GM03348 (cell line): Measurements from ENCODE around the gene FBN1.

ENCODE experiments used
- DNase-seq: peaks from one replicate; pipeline ENCODE4 v3.0.0; 2012; ENCODE audit warnings: low spot score

Gene FBN1

DNA sequence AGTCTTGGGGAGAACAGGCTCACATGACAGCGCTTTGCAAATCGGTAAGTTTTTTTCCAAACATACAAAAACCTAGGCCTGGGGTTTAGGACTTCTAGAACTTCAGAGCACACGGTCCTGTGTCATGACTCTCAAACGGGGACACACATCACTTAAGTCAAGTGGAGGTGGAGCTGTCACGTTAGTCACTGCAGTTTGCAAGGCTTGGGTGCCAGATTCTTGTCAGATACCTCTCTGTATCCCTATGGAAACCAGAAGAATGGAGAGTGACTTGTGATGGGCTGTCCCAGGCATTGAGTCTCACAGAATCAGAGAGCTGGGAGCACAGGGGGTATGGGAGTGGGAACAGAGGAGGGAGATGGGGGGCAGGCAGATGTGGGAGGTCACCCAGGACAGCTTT, 249.5 kb downstream of the FBN1 start:
- no peak for DNase-seq

GRCh38 chr15:48395521-48396011, 249.9 kb downstream of the FBN1 start:
- peak; percentile 88 for DNase-seq

DNA sequence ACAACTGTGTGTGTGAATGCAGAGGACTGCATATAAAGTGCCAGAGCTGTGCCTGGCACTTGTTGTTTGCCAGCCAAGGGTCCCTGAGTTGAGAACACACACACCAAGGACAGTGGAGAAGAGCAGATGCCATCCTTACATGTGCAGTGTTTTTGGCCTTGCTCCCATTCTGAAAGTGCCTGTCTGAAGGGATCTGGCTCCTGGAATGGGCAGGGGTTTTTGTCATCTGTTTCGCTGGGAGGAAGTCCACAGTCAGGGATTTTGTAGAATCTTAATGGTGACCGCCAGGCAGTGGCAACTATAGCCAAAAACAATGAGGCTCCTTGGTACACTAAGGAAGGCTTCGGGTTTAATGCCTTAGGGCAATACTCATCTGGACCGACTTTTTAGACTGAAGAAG, 250.5 kb downstream of the FBN1 start:
- no peak for DNase-seq

DNA sequence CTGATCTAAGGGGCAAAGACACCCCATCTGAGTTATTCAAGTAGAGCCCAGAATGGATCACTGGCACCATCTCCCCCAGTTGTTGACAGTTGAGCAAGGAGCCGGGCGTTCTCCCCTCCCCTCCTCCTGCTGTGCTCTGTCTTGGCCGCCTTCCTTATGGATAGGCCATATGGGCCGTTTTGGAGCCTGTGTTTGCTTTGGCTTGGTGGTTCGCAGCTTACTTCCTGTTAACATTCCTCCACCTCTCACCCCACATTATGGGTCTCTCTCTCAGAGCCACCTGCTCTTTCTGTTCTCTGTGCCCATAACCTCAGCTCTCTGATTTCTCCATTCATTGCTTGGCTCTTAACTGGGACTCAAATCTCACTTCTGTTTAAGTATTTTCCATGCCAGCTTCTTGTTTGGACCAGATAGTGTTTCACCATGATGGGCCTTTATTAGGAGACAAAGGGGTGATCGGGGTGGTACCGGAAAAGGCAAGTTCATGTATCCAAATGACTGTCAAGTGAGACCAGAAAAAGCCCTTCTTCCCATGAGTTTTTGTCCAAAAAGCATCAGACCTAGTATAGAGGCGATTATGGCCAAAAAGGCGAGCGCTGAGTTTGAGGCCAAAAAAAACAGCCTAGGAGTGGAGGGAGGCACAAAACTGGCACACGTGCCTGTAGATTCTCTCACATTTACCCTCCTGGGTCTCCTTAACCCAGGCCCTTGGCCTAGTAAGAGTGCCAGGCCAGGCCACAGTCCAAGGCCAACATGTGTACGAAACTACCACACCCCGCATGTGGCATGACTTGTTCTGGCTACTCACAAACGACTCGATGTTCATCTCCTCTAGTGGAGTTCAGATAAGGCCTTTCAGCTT, 251.6 kb downstream of the FBN1 start:
- no peak for DNase-seq

DNA sequence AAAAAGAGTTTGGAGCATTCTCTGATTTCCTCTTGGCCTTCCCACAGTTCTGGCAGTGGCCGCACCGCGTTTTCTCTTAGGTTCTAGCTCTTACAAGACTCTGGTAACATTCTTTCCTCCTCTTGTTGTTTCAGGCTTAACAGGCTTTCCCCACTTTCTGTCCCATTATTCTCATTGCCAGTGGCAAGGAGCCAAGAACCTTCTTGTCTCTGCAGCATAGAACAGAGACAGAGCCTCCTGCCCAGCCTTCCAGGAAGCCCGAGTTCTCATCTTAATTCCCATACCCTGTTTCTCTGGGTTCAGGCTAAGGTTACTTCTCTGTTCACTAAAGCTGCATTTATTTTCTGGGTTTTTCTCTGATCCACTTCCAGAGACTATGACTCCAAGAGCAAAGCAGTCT, 253.2 kb downstream of the FBN1 start:
- DNase-seq = no peak

DNA sequence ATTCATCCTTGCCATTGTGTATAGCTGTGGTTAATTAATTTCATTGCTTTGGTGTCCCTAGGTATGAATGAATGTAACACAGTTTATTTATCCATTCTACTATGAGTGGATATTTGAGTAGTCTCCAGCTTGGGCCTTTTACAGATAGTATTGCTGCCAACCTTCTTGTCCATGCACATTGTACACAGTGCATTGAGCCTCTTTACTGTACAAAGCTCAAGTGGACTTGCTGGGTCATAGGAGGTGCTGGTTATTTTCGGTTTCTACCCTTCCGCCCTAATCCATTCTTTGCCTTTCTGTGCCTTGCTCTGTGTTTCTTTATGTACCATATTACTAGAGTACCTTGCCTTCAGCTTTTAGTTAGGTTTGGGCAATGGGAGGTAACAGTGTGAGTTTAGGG, 253.6 kb downstream of the FBN1 start:
- DNase-seq = no peak

- DNase-seq = no peak
These were observed 255.8 kb downstream of the FBN1 start for GRCh38 chr15:48389691-48390143.

DNA sequence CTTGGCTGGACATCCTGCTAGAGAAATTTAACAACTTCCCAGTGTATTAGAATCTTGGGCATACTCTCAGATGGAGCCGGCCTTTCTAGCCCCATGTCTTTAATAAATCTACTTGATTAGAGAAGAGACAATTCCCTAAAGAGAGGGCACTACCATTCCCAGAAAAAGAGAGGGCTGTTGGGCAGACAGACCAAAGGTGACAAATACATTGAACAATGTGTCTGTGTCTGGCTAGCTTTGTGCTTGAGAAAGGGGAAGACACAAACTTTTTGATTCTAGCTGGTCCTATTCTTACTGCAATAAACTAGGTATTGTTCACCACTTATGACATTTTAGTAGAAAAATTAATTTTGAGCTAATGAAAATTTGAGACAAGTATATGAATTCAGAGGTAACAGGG, 256.6 kb downstream of the FBN1 start:
- no peak for DNase-seq

- no peak for DNase-seq
These were observed 257.3 kb downstream of the FBN1 start for GRCh38 chr15:48388016-48388851.

- peak; percentile 81 for DNase-seq
These were observed 260.3 kb downstream of the FBN1 start for GRCh38 chr15:48385031-48385830.

- no peak for DNase-seq
These were observed 260.9 kb downstream of the FBN1 start for GRCh38 chr15:48384616-48385015.

DNA sequence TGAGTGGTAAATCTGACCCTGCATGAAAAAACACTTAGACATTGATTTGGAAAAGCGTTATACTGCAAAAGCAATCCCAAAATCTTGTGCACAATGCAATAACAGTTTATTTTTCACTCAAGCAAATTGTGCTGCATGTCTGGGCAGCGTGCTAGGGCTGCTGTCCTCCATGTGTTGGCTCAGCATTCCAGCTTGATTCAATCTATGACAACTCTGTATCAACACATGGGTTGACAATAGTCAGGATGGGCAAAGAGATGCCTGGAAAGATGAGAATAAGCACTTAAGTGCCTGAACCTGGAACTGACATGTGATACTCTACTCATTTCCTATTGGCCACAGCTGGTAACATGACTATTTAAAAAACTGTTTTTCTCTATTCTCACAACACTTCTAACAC, 262.5 kb downstream of the FBN1 start:
- no peak for DNase-seq

GRCh38 chr15:48381861-48382260, 263.6 kb downstream of the FBN1 start:
- no peak for DNase-seq

GRCh38 chr15:48380198-48380597, 265.3 kb downstream of the FBN1 start:
- no peak for DNase-seq

DNA sequence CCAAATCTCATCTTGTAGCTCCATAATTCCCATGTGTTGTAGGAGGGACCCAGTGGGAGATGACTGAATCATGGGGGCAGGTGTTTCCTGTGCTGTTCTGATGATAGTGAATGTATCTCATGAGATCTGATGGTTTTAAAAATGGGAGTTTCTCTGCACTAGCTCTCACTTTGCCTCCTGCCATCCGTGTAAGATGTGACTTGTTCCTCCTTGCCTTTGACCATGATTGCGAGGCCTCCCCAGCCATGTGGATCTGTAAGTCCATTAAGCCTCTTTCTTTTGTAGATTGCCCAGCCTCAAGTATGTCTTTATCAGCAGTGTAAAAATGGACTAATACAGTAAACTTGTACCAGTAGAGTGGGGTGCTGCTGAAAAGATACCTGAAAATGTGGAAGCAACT, 269.7 kb downstream of the FBN1 start:
- no peak for DNase-seq

- DNase-seq = no peak
These were observed 271.0 kb downstream of the FBN1 start for GRCh38 chr15:48374472-48374871.

GRCh38 chr15:48373821-48374451, 271.6 kb downstream of the FBN1 start:
- DNase-seq = peak; percentile 70

GRCh38 chr15:48371961-48372360, 273.5 kb downstream of the FBN1 start:
- DNase-seq = no peak

DNA sequence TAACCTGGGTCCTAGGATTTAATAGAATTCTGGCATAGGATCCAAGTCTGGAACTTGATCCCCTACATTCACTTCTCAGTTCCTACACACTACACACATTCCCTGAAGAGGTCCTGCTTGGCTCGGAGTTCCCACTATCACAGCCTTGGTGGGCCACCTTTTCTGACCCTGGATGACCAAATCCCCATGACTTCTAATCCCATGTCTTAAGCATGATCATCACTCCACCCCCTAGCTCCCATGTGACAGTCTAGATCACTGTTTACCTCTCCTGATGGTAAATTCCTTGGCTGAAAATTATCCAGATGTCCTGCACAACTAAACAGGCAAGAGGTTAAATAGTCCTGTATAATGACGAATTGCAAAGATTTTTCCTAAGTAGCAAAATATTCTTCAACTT, 274.0 kb downstream of the FBN1 start:
- no peak for DNase-seq

GRCh38 chr15:48370460-48370859, 275.0 kb downstream of the FBN1 start:
- DNase-seq = peak; percentile 27

- DNase-seq = no peak
These were observed 278.0 kb downstream of the FBN1 start for GRCh38 chr15:48367483-48367882.
